ENCODE measurements around the gene FGF1.

DNA sequence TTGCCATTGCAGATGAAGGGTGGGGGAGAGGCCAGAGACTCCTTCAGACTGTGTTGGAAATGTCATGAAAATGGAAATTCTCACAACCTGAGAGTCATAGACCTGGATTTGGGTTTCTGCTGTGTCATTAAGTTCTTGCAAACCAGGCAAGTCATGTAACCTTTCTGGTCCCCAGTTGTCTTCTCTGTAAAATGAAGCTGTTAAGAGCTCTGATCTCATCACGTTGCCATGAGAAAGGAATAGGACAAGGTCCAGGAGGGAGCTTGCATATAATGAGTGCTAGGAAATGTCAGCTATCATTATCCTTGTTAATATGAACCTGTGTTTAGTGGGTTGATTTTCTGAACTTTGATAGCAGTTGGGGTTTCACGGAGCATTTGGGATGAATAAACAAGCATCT is 59.1 kb downstream of the FGF1 start:
- no peak for TF ChIP-seq POLR2A (IDR thresholded peaks at IDR 0.05)
- no peak for TF ChIP-seq CTCF (IDR thresholded peaks at IDR 0.05)

Measured in heart left ventricle (tissue), 13 donors.